Parathyroid adenoma (tissue), 2 donors: ENCODE measurements around the gene GALK1.
"Not testable (repeated sequence)": the region's sequence is repeated elsewhere in the genome, so short reads cannot be mapped to it uniquely, and the experiment has no call there.

Experiments
- H2AFZ ChIP-seq: fragments of 300-600 bp; sonication (generic); one replicate; pipeline ENCODE4 v1.7.0; 2017; ENCODE audit warnings: antibody characterized with exemption, mild to moderate bottlenecking
- H3K27ac ChIP-seq: fragments of 300-600 bp; sonication (generic); one replicate; pipeline ENCODE4 v1.7.0; 2017
- H3K27me3 ChIP-seq: fragments of 300-600 bp; sonication (generic); one replicate; pipeline ENCODE4 v1.7.0; 2017; ENCODE audit warnings: low read length; ENCODE audit not compliant: control insufficient read depth, insufficient read depth
- H3K36me3 ChIP-seq: fragments of 300-600 bp; sonication (generic); one replicate; pipeline ENCODE4 v1.7.0; 2017; ENCODE audit warnings: low read length; ENCODE audit not compliant: control insufficient read depth, insufficient read depth
- H3K4me1 ChIP-seq: fragments of 300-600 bp; sonication (generic); one replicate; pipeline ENCODE4 v1.7.0; 2017; ENCODE audit warnings: control low read depth
- H3K4me2 ChIP-seq: fragments of 300-600 bp; sonication (generic); one replicate; pipeline ENCODE4 v1.7.0; 2017; ENCODE audit warnings: low read length
- H3K4me3 ChIP-seq: fragments of 300-600 bp; sonication (generic); one replicate; pipeline ENCODE4 v1.7.0; 2017; ENCODE audit warnings: low read depth, low read length
- H3K79me2 ChIP-seq: fragments of 300-600 bp; sonication (generic); one replicate; pipeline ENCODE4 v1.7.0; 2017; ENCODE audit warnings: control low read depth
- H3K9ac ChIP-seq: fragments of 300-600 bp; sonication (generic); one replicate; pipeline ENCODE4 v1.7.0; 2017; ENCODE audit warnings: mild to moderate bottlenecking
- H3K9me3 ChIP-seq: fragments of 300-600 bp; sonication (generic); one replicate; pipeline ENCODE4 v1.7.0; 2017; ENCODE audit warnings: low read length; ENCODE audit not compliant: control insufficient read depth
- CTCF ChIP-seq: fragments of 300-600 bp; sonication (generic); IDR thresholded peaks from one replicate; pipeline ENCODE4 v1.7.0; 2017; ENCODE audit warnings: antibody characterized with exemption, mild to moderate bottlenecking
- donor health status: primary hyperparathyroidism.

The GALK1 gene

GRCh38 chr17:75811174-75811573 lies 46.2 kb upstream of the GALK1 start:
- H3K36me3 ChIP-seq, result no peaks in the 10 kb centered on the region
- H2AFZ ChIP-seq, result no peak overlapping the region
- H3K79me2 ChIP-seq, result peaks cover 27% of the 10 kb centered on the region
- H3K9me3 ChIP-seq, result no peaks in the 10 kb centered on the region
- no peak overlapping the region for H3K4me3 ChIP-seq
- H3K9ac ChIP-seq, result no peak overlapping the region
- no peak for TF ChIP-seq CTCF
- H3K27ac ChIP-seq, result no peak overlapping the region
- H3K27me3 ChIP-seq, result no peaks in the 10 kb centered on the region
- H3K4me2 ChIP-seq, result no peak overlapping the region
- no peaks in the 10 kb centered on the region for H3K4me1 ChIP-seq

GRCh38 chr17:75810756-75811155 lies 45.8 kb upstream of the GALK1 start:
- not testable (repeated sequence) for H3K27ac ChIP-seq, H3K36me3 ChIP-seq, H3K4me3 ChIP-seq, H3K4me1 ChIP-seq, H3K27me3 ChIP-seq, H2AFZ ChIP-seq, H3K4me2 ChIP-seq, H3K9ac ChIP-seq, H3K9me3 ChIP-seq
- peaks cover 31% of the 10 kb centered on the region for H3K79me2 ChIP-seq

- no peaks in the 10 kb centered on the region for H3K4me1 ChIP-seq
- no peak overlapping the region for H3K9ac ChIP-seq
- H3K27ac ChIP-seq, result no peak overlapping the region
- no peak overlapping the region for H3K4me2 ChIP-seq
- H3K36me3 ChIP-seq, result no peaks in the 10 kb centered on the region
- TF ChIP-seq CTCF, result no peak
- H3K4me3 ChIP-seq, result no peak overlapping the region
- H3K9me3 ChIP-seq, result no peaks in the 10 kb centered on the region
- no peak overlapping the region for H2AFZ ChIP-seq
- peaks cover 36% of the 10 kb centered on the region for H3K79me2 ChIP-seq
- H3K27me3 ChIP-seq, result no peaks in the 10 kb centered on the region
These were observed 45.2 kb upstream of the GALK1 start for GRCh38 chr17:75810216-75810615.

GRCh38 chr17:75809631-75810111 lies 44.7 kb upstream of the GALK1 start:
- Histone ChIP-seq H3K9ac (no peak overlapping the region), H2AFZ (no peak overlapping the region), H3K9me3 (no peaks in the 10 kb centered on the region), H3K36me3 (no peaks in the 10 kb centered on the region), H3K4me1 (no peaks in the 10 kb centered on the region), H3K27ac (no peak overlapping the region), H3K4me2 (no peak overlapping the region), H3K79me2 (peaks cover 40% of the 10 kb centered on the region), H3K4me3 (no peak overlapping the region), H3K27me3 (no peaks in the 10 kb centered on the region)
- no peak for TF ChIP-seq CTCF

GRCh38 chr17:75808905-75809621 lies 44.1 kb upstream of the GALK1 start:
- H2AFZ ChIP-seq, result no peak overlapping the region
- H3K36me3 ChIP-seq, result no peaks in the 10 kb centered on the region
- H3K4me2 ChIP-seq, result no peak overlapping the region
- TF ChIP-seq CTCF, result no peak
- no peaks in the 10 kb centered on the region for H3K4me1 ChIP-seq
- H3K27me3 ChIP-seq, result no peaks in the 10 kb centered on the region
- peaks cover 44% of the 10 kb centered on the region for H3K79me2 ChIP-seq
- H3K4me3 ChIP-seq, result no peak overlapping the region
- no peaks in the 10 kb centered on the region for H3K9me3 ChIP-seq
- no peak overlapping the region for H3K9ac ChIP-seq
- peak overlapping the region; percentile 12 for H3K27ac ChIP-seq
